DOHH2 (cell line): ENCODE results near the gene ADAMTS2.

Source experiments
- H3F3A ChIP-seq: fragments of 200-600 bp; sonication (generic), shearing (Covaris generic); 2 replicates; pipeline ENCODE4 v1.6.0; 2016; ENCODE audit warnings: antibody characterized with exemption, mild to moderate bottlenecking; ENCODE audit not compliant: control insufficient read depth, insufficient read depth
- H3K27ac ChIP-seq: fragments of 200-600 bp; sonication (generic); 2 replicates; pipeline ENCODE4 v1.5.1; 2014; ENCODE audit warnings: low read depth, mild to moderate bottlenecking, low read length, moderate library complexity
- H3K27me3 ChIP-seq: fragments of 200-600 bp; sonication (generic); 2 replicates; pipeline ENCODE4 v1.6.1; 2014; ENCODE audit warnings: mild to moderate bottlenecking, low read length, mixed read lengths; ENCODE audit not compliant: control insufficient read depth
- H3K36me3 ChIP-seq: fragments of 200-600 bp; sonication (generic); 2 replicates; pipeline ENCODE4 v1.6.1; 2014; ENCODE audit warnings: mild to moderate bottlenecking, low read length, moderate library complexity, mixed read lengths; ENCODE audit not compliant: control insufficient read depth
- H3K4me1 ChIP-seq: fragments of 200-600 bp; sonication (generic); 2 replicates; pipeline ENCODE4 v1.6.1; 2014; ENCODE audit warnings: mild to moderate bottlenecking, low read length, mixed read lengths; ENCODE audit not compliant: control insufficient read depth
- H3K4me2 ChIP-seq: fragments of 200-600 bp; sonication (generic); 2 replicates; pipeline ENCODE4 v1.6.0; 2014; ENCODE audit warnings: mild to moderate bottlenecking, low read length, moderate library complexity
- H3K4me3 ChIP-seq: fragments of 200-600 bp; sonication (generic); 2 replicates; pipeline ENCODE4 v1.5.1; 2014; ENCODE audit warnings: mild to moderate bottlenecking, low read length, mixed read lengths
- H3K79me2 ChIP-seq: fragments of 200-600 bp; sonication (generic); 2 replicates; pipeline ENCODE4 v1.6.1; 2014; ENCODE audit warnings: mild to moderate bottlenecking, low read length, mixed read lengths; ENCODE audit not compliant: control insufficient read depth
- H3K9me2 ChIP-seq: fragments of 200-600 bp; sonication (generic); replicated peaks from 2 replicates; pipeline ENCODE4 v1.6.1; 2014; ENCODE audit warnings: mild to moderate bottlenecking, low read length, mixed read lengths; ENCODE audit not compliant: control insufficient read depth
- H3K9me3 ChIP-seq: fragments of 200-600 bp; sonication (generic); 2 replicates; pipeline ENCODE4 v1.6.1; 2014; ENCODE audit warnings: antibody characterized with exemption, low read length, mixed read lengths; ENCODE audit not compliant: control insufficient read depth, insufficient read depth
- H4K20me1 ChIP-seq: fragments of 200-600 bp; sonication (generic); 2 replicates; pipeline ENCODE4 v1.6.0; 2014; ENCODE audit warnings: low read depth, mild to moderate bottlenecking, antibody characterized with exemption, low read length, moderate library complexity; ENCODE audit not compliant: control insufficient read depth, insufficient read depth
- EZH2phosphoT487 ChIP-seq: fragments of 200-600 bp; sonication (generic); IDR thresholded peaks from 2 replicates; pipeline ENCODE4 v1.6.1; 2017; ENCODE audit warnings: borderline replicate concordance, mild to moderate bottlenecking, antibody characterized with exemption, low read length, moderate library complexity, mixed read lengths
- TF ChIP-seq, protein P1 (sequence below): fragments of 200-600 bp; sonication (generic); IDR thresholded peaks from one replicate; pipeline ENCODE4 v1.5.1; 2014; ENCODE audit warnings: antibody characterized with exemption, mild to moderate bottlenecking, low read depth, low read length; ENCODE audit not compliant: poor library complexity, severe bottlenecking

ADAMTS2 gene

DNA sequence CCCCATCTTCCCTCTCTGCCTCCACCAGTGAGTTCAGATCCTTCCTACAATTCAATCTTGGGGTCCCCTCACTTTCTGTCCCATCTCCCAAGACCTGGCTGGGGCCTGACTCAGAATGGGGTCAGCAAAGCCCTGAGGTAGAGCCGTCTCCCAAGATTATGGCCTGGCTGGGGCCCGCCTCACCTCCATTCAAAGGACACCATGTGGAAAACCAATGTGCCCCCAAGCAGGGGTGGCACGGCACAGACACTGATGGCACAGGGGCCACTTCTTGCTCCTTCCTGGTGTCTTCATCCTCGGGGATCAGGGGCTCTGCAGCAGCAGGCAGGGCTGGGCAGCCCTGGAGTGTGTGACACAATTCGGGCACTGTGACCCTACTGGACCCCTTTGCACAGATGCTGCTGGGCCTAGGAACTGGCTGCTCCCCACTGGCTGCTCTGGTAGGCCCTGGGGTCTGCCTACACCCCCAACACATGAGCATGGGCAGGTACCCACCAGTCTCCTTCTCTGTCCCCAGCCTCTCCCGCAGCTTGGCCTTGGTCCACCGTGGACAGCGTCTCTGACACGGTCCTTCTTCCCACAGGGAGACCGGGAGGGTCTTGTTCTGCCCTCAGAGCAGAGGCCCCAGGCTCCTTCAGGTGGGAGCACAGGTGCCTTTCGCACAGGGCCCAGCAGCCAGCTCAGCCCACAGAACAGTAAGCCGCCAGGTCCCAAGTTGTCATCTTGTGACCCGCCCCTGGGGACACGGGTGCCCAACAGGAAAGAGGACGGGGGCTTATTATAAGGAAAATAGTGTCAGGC, 89.5 kb downstream of the ADAMTS2 start:
- Histone ChIP-seq H3K79me2 (no peaks in the 10 kb centered on the region), H3K9me3 (no peaks in the 10 kb centered on the region), H3K36me3 (no peaks in the 10 kb centered on the region), H3K4me3 (no peak overlapping the region), H3K4me1 (no peaks in the 10 kb centered on the region), H3K4me2 (no peak overlapping the region), H4K20me1 (no peaks in the 10 kb centered on the region), H3F3A (no peaks in the 10 kb centered on the region), H3K27me3 (no peaks in the 10 kb centered on the region), H3K9me2 (no peaks in the 10 kb centered on the region), H3K27ac (no peak overlapping the region)
- TF ChIP-seq EZH2phosphoT487: no peak
- TF ChIP-seq, protein P1, sequence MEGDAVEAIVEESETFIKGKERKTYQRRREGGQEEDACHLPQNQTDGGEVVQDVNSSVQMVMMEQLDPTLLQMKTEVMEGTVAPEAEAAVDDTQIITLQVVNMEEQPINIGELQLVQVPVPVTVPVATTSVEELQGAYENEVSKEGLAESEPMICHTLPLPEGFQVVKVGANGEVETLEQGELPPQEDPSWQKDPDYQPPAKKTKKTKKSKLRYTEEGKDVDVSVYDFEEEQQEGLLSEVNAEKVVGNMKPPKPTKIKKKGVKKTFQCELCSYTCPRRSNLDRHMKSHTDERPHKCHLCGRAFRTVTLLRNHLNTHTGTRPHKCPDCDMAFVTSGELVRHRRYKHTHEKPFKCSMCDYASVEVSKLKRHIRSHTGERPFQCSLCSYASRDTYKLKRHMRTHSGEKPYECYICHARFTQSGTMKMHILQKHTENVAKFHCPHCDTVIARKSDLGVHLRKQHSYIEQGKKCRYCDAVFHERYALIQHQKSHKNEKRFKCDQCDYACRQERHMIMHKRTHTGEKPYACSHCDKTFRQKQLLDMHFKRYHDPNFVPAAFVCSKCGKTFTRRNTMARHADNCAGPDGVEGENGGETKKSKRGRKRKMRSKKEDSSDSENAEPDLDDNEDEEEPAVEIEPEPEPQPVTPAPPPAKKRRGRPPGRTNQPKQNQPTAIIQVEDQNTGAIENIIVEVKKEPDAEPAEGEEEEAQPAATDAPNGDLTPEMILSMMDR: no peak

- no peaks in the 10 kb centered on the region for H3F3A ChIP-seq
- H3K9me3 ChIP-seq: no peaks in the 10 kb centered on the region
- H3K36me3 ChIP-seq: no peaks in the 10 kb centered on the region
- H3K27ac ChIP-seq: no peak overlapping the region
- no peaks in the 10 kb centered on the region for H3K79me2 ChIP-seq
- H3K4me2 ChIP-seq: no peak overlapping the region
- H3K4me3 ChIP-seq: no peak overlapping the region
- 0 out of 2 replicates have a peak, but pooled peaks cover 3% of the 10 kb centered on the region for H3K27me3 ChIP-seq
- TF ChIP-seq EZH2phosphoT487: no peak
- TF ChIP-seq, protein P1: no peak
- no peaks in the 10 kb centered on the region for H3K4me1 ChIP-seq
- no peaks in the 10 kb centered on the region for H4K20me1 ChIP-seq
- no peaks in the 10 kb centered on the region for H3K9me2 ChIP-seq
Observed at GRCh38 chr5:179254638-179255271, 90.5 kb downstream of the ADAMTS2 start.

DNA sequence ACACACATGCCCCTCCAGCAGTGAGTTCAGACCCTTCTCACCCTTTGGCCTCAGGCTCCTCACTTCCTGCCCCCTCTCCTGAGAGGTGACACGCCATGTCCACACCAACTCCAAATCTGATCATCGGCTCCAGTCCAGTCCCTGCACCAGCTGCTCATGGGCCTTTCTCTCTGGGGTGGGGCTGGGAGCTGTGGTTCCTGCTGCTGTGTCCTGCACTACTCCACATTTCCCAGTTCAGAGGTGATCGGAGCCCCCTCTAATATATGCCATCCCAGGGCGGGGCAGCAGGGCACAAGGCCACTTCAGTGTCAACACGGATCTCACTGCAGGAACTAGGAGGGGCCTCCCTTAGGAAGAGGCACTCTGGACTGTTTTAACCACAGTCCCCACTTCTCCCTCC, 91.5 kb downstream of the ADAMTS2 start:
- Histone ChIP-seq H3K4me1 (no peaks in the 10 kb centered on the region), H3K9me2 (no peaks in the 10 kb centered on the region), H4K20me1 (no peaks in the 10 kb centered on the region), H3K79me2 (no peaks in the 10 kb centered on the region), H3K27ac (no peak overlapping the region), H3K27me3 (peaks cover 4% of the 10 kb centered on the region; the same call in 1 of the 2 replicates), H3K4me3 (no peak overlapping the region), H3F3A (no peaks in the 10 kb centered on the region), H3K4me2 (no peak overlapping the region), H3K36me3 (no peaks in the 10 kb centered on the region), H3K9me3 (no peaks in the 10 kb centered on the region)
- TF ChIP-seq, protein P1: no peak
- TF ChIP-seq EZH2phosphoT487: no peak
